ENCODE measurements around the gene OR4E1. TPM values are rescaled to one million over a fixed set of nuclear protein-coding genes. Genes with fewer than 3 reads are reported as not detected.
A peak's percentile ranks its signal among the peaks of the same experiment; 100 is the strongest.

Gene OR4E1
- total RNA-seq, 1 donor from 2014 or later = not detected

DNA sequence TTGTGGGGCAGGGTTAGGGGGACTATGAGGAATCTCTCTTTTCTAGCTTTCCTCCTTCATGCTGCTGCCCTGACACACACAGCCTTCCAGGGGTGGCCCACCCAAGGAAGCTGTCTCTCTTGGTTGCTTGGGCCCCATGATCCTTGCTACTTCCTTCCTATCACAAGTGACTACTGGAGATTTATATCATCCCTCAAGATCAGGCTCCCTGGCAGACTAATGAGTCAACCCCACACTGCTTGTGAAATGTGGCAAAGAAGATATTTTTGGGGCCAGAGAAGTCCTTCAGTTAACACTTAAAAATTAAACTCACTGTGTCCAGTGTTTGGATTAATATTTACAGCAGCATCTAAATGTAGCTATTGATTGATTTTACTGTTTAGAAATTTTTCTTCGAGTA is 1.5 kb downstream of the OR4E1 start:
- DNase-seq (ENCODE audit: low spot score) = no peak
- Mint-ChIP-seq H3K27ac (no peak overlapping the region), H3K27me3 (ENCODE audit: insufficient read depth, low read depth) (peaks cover 10% of the 10 kb centered on the region), H3K36me3 (no peaks in the 10 kb centered on the region), H3K4me1 (no peaks in the 10 kb centered on the region), H3K9me3 (no peaks in the 10 kb centered on the region), H3K4me3 (no peak overlapping the region)
- Histone ChIP-seq H3K79me2 (ENCODE audit: low read depth) (no peaks in the 10 kb centered on the region), H2AFZ (replicated peaks) (peak overlapping the region; percentile 18), H3K4me1 (no peaks in the 10 kb centered on the region), H3K36me3 (no peaks in the 10 kb centered on the region), H3K4me3 (no peak overlapping the region), H3K27ac (no peak overlapping the region), H3K9me3 (ENCODE audit: low read depth) (no peaks in the 10 kb centered on the region), H3K9ac (no peak overlapping the region), H3K27me3 (no peaks in the 10 kb centered on the region), H4K20me1 (ENCODE audit: low read depth) (no peaks in the 10 kb centered on the region), H3F3A (ENCODE audit: low read depth) (no peaks in the 10 kb centered on the region), H3K4me2 (no peak overlapping the region)
- TF ChIP-seq EZH2phosphoT487 (IDR thresholded peaks at IDR 0.05) (no peak), EZH2 (IDR thresholded peaks at IDR 0.05) (no peak)
- TF ChIP-seq, protein P1, sequence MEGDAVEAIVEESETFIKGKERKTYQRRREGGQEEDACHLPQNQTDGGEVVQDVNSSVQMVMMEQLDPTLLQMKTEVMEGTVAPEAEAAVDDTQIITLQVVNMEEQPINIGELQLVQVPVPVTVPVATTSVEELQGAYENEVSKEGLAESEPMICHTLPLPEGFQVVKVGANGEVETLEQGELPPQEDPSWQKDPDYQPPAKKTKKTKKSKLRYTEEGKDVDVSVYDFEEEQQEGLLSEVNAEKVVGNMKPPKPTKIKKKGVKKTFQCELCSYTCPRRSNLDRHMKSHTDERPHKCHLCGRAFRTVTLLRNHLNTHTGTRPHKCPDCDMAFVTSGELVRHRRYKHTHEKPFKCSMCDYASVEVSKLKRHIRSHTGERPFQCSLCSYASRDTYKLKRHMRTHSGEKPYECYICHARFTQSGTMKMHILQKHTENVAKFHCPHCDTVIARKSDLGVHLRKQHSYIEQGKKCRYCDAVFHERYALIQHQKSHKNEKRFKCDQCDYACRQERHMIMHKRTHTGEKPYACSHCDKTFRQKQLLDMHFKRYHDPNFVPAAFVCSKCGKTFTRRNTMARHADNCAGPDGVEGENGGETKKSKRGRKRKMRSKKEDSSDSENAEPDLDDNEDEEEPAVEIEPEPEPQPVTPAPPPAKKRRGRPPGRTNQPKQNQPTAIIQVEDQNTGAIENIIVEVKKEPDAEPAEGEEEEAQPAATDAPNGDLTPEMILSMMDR (IDR thresholded peaks at IDR 0.05) = no peak

DNA sequence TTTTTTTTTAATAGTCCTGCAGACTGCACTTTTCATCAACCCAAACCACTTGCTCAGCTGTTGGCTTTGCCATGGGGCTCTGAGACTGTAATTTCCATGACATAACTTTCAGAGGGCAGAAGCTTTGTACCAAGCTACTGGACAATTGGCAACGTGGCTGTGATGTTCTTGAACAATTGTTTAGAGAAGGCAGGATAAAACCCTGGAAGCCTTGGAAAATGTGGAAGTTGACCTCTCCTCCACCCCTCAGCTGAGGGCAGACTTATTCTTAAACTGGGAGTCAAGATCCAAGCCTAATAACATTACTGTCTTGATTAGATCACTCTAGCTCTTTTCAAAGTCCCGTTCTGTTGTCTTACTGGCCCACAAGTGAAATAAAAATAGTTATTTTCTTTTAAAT is 2.2 kb downstream of the OR4E1 start:
- no peak overlapping the region for H3K4me2 ChIP-seq
- Mint-ChIP-seq H3K4me1 (no peaks in the 10 kb centered on the region), H3K36me3 (no peaks in the 10 kb centered on the region), H3K4me3 (no peak overlapping the region), H3K27ac (no peak overlapping the region), H3K27me3 (ENCODE audit: insufficient read depth, low read depth) (peaks cover 9% of the 10 kb centered on the region), H3K9me3 (no peaks in the 10 kb centered on the region)
- no peak overlapping the region for H3K9ac ChIP-seq
- H2AFZ ChIP-seq (replicated peaks) = no peak overlapping the region
- H3K4me1 ChIP-seq = no peaks in the 10 kb centered on the region
- no peaks in the 10 kb centered on the region for H3K9me3 ChIP-seq (ENCODE audit: low read depth)
- no peaks in the 10 kb centered on the region for H3K36me3 ChIP-seq
- no peak overlapping the region for H3K4me3 ChIP-seq
- DNase-seq (ENCODE audit: low spot score) = no peak
- H3K27me3 ChIP-seq = no peaks in the 10 kb centered on the region
- no peak overlapping the region for H3K27ac ChIP-seq
- TF ChIP-seq EZH2phosphoT487 (IDR thresholded peaks at IDR 0.05) = no peak
- TF ChIP-seq EZH2 (IDR thresholded peaks at IDR 0.05) = no peak
- TF ChIP-seq, protein P1 (IDR thresholded peaks at IDR 0.05) = no peak
- H4K20me1 ChIP-seq (ENCODE audit: low read depth) = no peaks in the 10 kb centered on the region
- no peaks in the 10 kb centered on the region for H3K79me2 ChIP-seq (ENCODE audit: low read depth)
- no peaks in the 10 kb centered on the region for H3F3A ChIP-seq (ENCODE audit: low read depth)

DNA sequence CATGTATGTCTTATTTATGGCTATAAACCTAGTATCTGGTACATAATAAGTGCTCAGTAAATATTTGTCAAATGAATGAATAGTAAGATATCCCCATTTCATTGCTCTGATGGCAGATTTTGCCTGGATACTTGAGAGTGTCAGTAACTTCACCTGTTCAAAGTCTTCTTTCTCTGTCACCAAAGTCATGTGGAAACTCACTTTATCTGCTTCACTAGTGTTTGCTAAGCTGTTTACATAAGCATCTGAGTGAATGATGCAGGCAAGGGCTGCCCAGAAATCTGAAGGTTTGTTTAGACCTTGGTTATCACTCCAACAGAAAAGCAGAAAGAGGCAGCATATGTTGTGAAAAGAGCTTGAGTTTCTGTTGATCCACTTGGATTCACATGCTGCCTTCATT is 4.3 kb downstream of the OR4E1 start:
- Histone ChIP-seq H3K4me1 (no peaks in the 10 kb centered on the region), H3K4me2 (no peak overlapping the region), H3F3A (ENCODE audit: low read depth) (no peaks in the 10 kb centered on the region), H3K79me2 (ENCODE audit: low read depth) (no peaks in the 10 kb centered on the region), H3K27ac (no peak overlapping the region), H4K20me1 (ENCODE audit: low read depth) (no peaks in the 10 kb centered on the region), H3K9me3 (ENCODE audit: low read depth) (no peaks in the 10 kb centered on the region), H3K9ac (no peak overlapping the region), H3K36me3 (no peaks in the 10 kb centered on the region), H2AFZ (replicated peaks) (no peak overlapping the region), H3K27me3 (no peaks in the 10 kb centered on the region), H3K4me3 (no peak overlapping the region)
- no peaks in the 10 kb centered on the region for H3K36me3 Mint-ChIP-seq
- H3K4me1 Mint-ChIP-seq = no peaks in the 10 kb centered on the region
- TF ChIP-seq EZH2phosphoT487 (IDR thresholded peaks at IDR 0.05) (no peak), EZH2 (IDR thresholded peaks at IDR 0.05) (no peak)
- TF ChIP-seq, protein P1 (IDR thresholded peaks at IDR 0.05) = no peak
- peaks cover under 1% of the 10 kb centered on the region for H3K9me3 Mint-ChIP-seq
- H3K27ac Mint-ChIP-seq = no peak overlapping the region
- no peak overlapping the region for H3K4me3 Mint-ChIP-seq
- DNase-seq (ENCODE audit: low spot score) = no peak
- H3K27me3 Mint-ChIP-seq (ENCODE audit: insufficient read depth, low read depth) = peaks cover 4% of the 10 kb centered on the region

Data from neural progenitor cell (in vitro differentiated cells).